ENCODE measurements around the gene SUPT5H. TPM values are rescaled to one million over a fixed set of nuclear protein-coding genes. Genes with fewer than 3 reads are reported as not detected.
A peak's percentile ranks its signal among the peaks of the same experiment; 100 is the strongest.

Gene SUPT5H
- total RNA-seq, 1 donor from 2014 or later = 200 TPM

- ChIA-PET POLR2A (interaction anchor here (0.6 to 11.0 kb wide), 8 partner anchors 12 to 557 kb away, joined by 3 to 285 read pairs (median 6); partner anchors contain the start of genes MED29, PAF1, PLEKHG2 and SAMD4B), CTCF (no interaction called here)
- no peak for TF ChIP-seq CTCF (IDR thresholded peaks at IDR 0.05)
- peaks cover 46% of the 10 kb centered on the region for H3K36me3 Mint-ChIP-seq (ENCODE audit: low read depth)
- H3K4me3 Mint-ChIP-seq = peak overlapping the region; percentile 7
- H3K9me3 Mint-ChIP-seq = no peaks in the 10 kb centered on the region
- DNase-seq (no peak), ATAC-seq (ENCODE audit: low read depth) (no peak)
- no peaks in the 10 kb centered on the region for H3K27me3 Mint-ChIP-seq
- peaks cover 53% of the 10 kb centered on the region for H3K4me1 Mint-ChIP-seq
- intact Hi-C loops (cut with micrococcal nuclease) = no loop called here
- H3K27ac Mint-ChIP-seq = no peak overlapping the region
Measured at GRCh38 chr19:39432677-39433025, 12.7 kb upstream of the SUPT5H start.

- peaks cover 53% of the 10 kb centered on the region for H3K4me1 Mint-ChIP-seq
- CTCF ChIA-PET = no interaction called here
- no peak for TF ChIP-seq CTCF (IDR thresholded peaks at IDR 0.05)
- H3K4me3 Mint-ChIP-seq = peak overlapping the region; percentile 48
- intact Hi-C loops (cut with micrococcal nuclease) = no loop called here
- H3K27ac Mint-ChIP-seq = peak overlapping the region; percentile 96
- H3K27me3 Mint-ChIP-seq = no peaks in the 10 kb centered on the region
- H3K36me3 Mint-ChIP-seq (ENCODE audit: low read depth) = peaks cover 46% of the 10 kb centered on the region
- DNase-seq (no peak), ATAC-seq (ENCODE audit: low read depth) (no peak)
- POLR2A ChIA-PET = interaction anchor here (0.6 to 11.0 kb wide), 6 partner anchors 12 to 1914 kb away, joined by 3 to 285 read pairs (median 6); partner anchors contain the start of genes MED29, PAF1, PLEKHG2 and SUPT5H
- H3K9me3 Mint-ChIP-seq = no peaks in the 10 kb centered on the region
Measured at GRCh38 chr19:39433480-39434079, 11.8 kb upstream of the SUPT5H start.

GRCh38 chr19:39434123-39435076, 11.0 kb upstream of the SUPT5H start:
- POLR2A ChIA-PET = interaction anchor here (0.6 to 11.0 kb wide), 17 partner anchors 7 to 1029 kb away, joined by 3 to 285 read pairs (median 18); partner anchors contain the start of genes FBL, GMFG, MED29 and PAF1
- H3K27ac Mint-ChIP-seq = peak overlapping the region; percentile 96
- no peaks in the 10 kb centered on the region for H3K9me3 Mint-ChIP-seq
- TF ChIP-seq CTCF (IDR thresholded peaks at IDR 0.05) = no peak
- H3K36me3 Mint-ChIP-seq (ENCODE audit: low read depth) = peaks cover 46% of the 10 kb centered on the region
- DNase-seq (no peak), ATAC-seq (ENCODE audit: low read depth) (no peak)
- no peaks in the 10 kb centered on the region for H3K27me3 Mint-ChIP-seq
- H3K4me1 Mint-ChIP-seq = peaks cover 53% of the 10 kb centered on the region
- peak overlapping the region; percentile 98 for H3K4me3 Mint-ChIP-seq
- intact Hi-C loops (cut with micrococcal nuclease) = loop anchor here (5.0 kb wide), 1 partner anchor 92 kb away; the partner anchor contains the start of gene SAMD4B
- CTCF ChIA-PET = interaction anchor here (0.6 to 1.4 kb wide), 3 partner anchors 20 to 89 kb away, joined by 3 to 5 read pairs (median 4); no protein-coding TSS in a partner anchor

- H3K4me1 Mint-ChIP-seq = peaks cover 53% of the 10 kb centered on the region
- intact Hi-C loops (cut with micrococcal nuclease) = loop anchor here (1.0 to 5.0 kb wide), 4 partner anchors 10 to 93 kb away; partner anchors contain the start of genes MED29, PAF1, PLEKHG2 and SAMD4B
- CTCF ChIA-PET = interaction anchor here (0.6 to 1.5 kb wide), 10 partner anchors 24 to 237 kb away, joined by 3 to 6 read pairs (median 4); partner anchors contain the start of genes EID2B, MED29, PAF1 and PLEKHG2
Measured at GRCh38 chr19:39435499-39436349, 9.7 kb upstream of the SUPT5H start, which contains the start of gene RPS16. TSS of gene RPS16 (minus strand) at chr19:39435949. CDS start at chr19:39435895, 54 bp downstream.

More at GRCh38 chr19:39435499-39436349, 9.7 kb upstream of the SUPT5H start, which contains the start of gene RPS16:
- Mint-ChIP-seq H3K27me3 (no peaks in the 10 kb centered on the region), H3K9me3 (no peaks in the 10 kb centered on the region), H3K36me3 (ENCODE audit: low read depth) (peaks cover 42% of the 10 kb centered on the region), H3K27ac (peak within 1 kb of the TSS; percentile 96), H3K4me3 (peak within 1 kb of the TSS; percentile 98)
- TF ChIP-seq CTCF (IDR thresholded peaks at IDR 0.05) = no peak
- ATAC-seq (ENCODE audit: low read depth) (peak; percentile 92), DNase-seq (peak; percentile 98)
- POLR2A ChIA-PET = interaction anchor here (0.5 to 11.0 kb wide), 46 partner anchors 9 to 1934 kb away, joined by 3 to 285 read pairs (median 4); partner anchors contain the start of genes B9D2, C19orf47, DYRK1B and EID2
